Panc1 (cell line): Measurements from ENCODE around the gene TDRD1. TPM values are rescaled to one million over a fixed set of nuclear protein-coding genes. Genes with fewer than 3 reads are reported as not detected.
"Not testable (repeated sequence)": the region's sequence is repeated elsewhere in the genome, so short reads cannot be mapped to it uniquely, and the experiment has no call there.

ENCODE experiments used
- ATAC-seq: fragments of 200-7000 bp; cut with Tn5 transposase; 2 replicates; pipeline ENCODE4 v1.9.1; 2020; ENCODE audit warnings: mild to moderate bottlenecking, moderate library complexity
- BruUV-seq: library from RNA; stranded (reverse); fragments of 400-500 nt; replicated peaks from 2 replicates; lab custom pipeline; 2021; lab: Mats Ljungman, UMichigan
- CTCF ChIA-PET: fragments of 300-600 bp; sonication (Branson Sonifier 250); formaldehyde crosslinking; loops from one replicate; lab custom pipeline; 2022; ENCODE audit warnings: antibody characterized with exemption; lab: Charles Lee
- POLR2A ChIA-PET: fragments of 300-600 bp; sonication (Branson Sonifier 250); formaldehyde crosslinking; loops from one replicate; lab custom pipeline; 2022; ENCODE audit warnings: antibody characterized with exemption; lab: Charles Lee
- DNase-seq: peaks from one replicate; pipeline ENCODE4 v3.0.0-alpha.2; 2010; ENCODE audit warnings: low read depth, low spot score
- H3K27ac ChIP-seq: 2 replicates; pipeline ENCODE4 v1.5.1; 2011; ENCODE audit warnings: mild to moderate bottlenecking, low read length, inconsistent platforms
- H3K27me3 ChIP-seq: fragments of 200-500 bp; sonication (Bioruptor generic); 2 replicates; pipeline ENCODE4 v1.6.0; 2014; ENCODE audit warnings: low read length, inconsistent platforms; ENCODE audit not compliant: control insufficient read depth, insufficient read depth
- H3K36me3 ChIP-seq: fragments of 200-500 bp; sonication (Bioruptor generic); 2 replicates; pipeline ENCODE4 v1.5.1; 2014; ENCODE audit warnings: inconsistent platforms, mild to moderate bottlenecking, low read length, moderate library complexity; ENCODE audit not compliant: control insufficient read depth, insufficient read depth
- H3K4me1 ChIP-seq: 2 replicates; pipeline ENCODE4 v1.5.1; 2011; ENCODE audit warnings: inconsistent platforms, mild to moderate bottlenecking, low read length, moderate library complexity; ENCODE audit not compliant: control insufficient read depth, insufficient read depth
- H3K4me3 ChIP-seq, 2 experiments: 2 replicates each; pipeline ENCODE4 v1.5.1; 2011 to 2012; ENCODE audit warnings: low read depth in 2 of 2, low read length in 2 of 2, mild to moderate bottlenecking in 2 of 2, inconsistent platforms in 1 of 2, moderate library complexity in 1 of 2
- H3K9me3 ChIP-seq: fragments of 200-500 bp; sonication (Bioruptor generic); 2 replicates; pipeline ENCODE4 v1.5.1; 2014; ENCODE audit warnings: low read depth, mild to moderate bottlenecking, inconsistent platforms, low read length, moderate library complexity; ENCODE audit not compliant: control insufficient read depth, insufficient read depth
- POLR2AphosphoS5 ChIP-seq: IDR thresholded peaks from 2 replicates; pipeline ENCODE4 v1.6.1; 2012; ENCODE audit warnings: mild to moderate bottlenecking, low read depth, low read length, moderate library complexity
- REST ChIP-seq, 2 experiments: IDR thresholded peaks; 2 replicates each; pipeline ENCODE4 v1.6.1; 2011 to 2012; ENCODE audit warnings: low read depth in 2 of 2, control low read depth in 1 of 2, low read length in 1 of 2, mild to moderate bottlenecking in 1 of 2, moderate library complexity in 1 of 2; ENCODE audit not compliant: insufficient read depth in 1 of 2
- SIN3A ChIP-seq: IDR thresholded peaks from 2 replicates; pipeline ENCODE4 v1.6.1; 2012; ENCODE audit warnings: low read depth, mild to moderate bottlenecking, low read length, moderate library complexity, borderline replicate concordance; ENCODE audit not compliant: insufficient read depth
- TCF7L2 ChIP-seq: IDR thresholded peaks from 2 replicates; pipeline ENCODE4 v1.6.1; 2011; ENCODE audit warnings: mild to moderate bottlenecking, low read depth, low read length, inconsistent platforms
- in situ Hi-C: cut with HindIII; loops from 2 replicates; pipeline ENCODE4 v1.10.0; 2016; ENCODE audit warnings: low sequenced_read_pairs, low pct_unique_long_range_greater_than_20kb
- intact Hi-C: fragments of 100-400 bp; cut with micrococcal nuclease; formaldehyde crosslinking; loops from one replicate; pipeline ENCODE4 v1.10.0; 2022; ENCODE audit not compliant: unreplicated experiment
- total RNA-seq: library from RNA; stranded (reverse); gene quantifications from one replicate; pipeline ENCODE4 v1.2.1, GENCODE V29; 2021; ENCODE audit not compliant: unreplicated experiment
- TF ChIP-seq, protein P1 (sequence below): fragments of 450-650 bp; IDR thresholded peaks from 2 replicates; pipeline ENCODE4 v1.5.1; 2017; ENCODE audit warnings: mild to moderate bottlenecking

TDRD1 gene
- total RNA-seq, 1 experiment from 2014 or later = not detected

GRCh38 chr10:114143160-114143559 lies 36.0 kb upstream of the TDRD1 start:
- H3K27ac ChIP-seq = no peak overlapping the region
- CTCF ChIA-PET = no interaction called here
- no TSS peak for BruUV-seq
- H3K4me3 ChIP-seq = no peak overlapping the region
- no peaks in the 10 kb centered on the region for H3K9me3 ChIP-seq
- no peaks in the 10 kb centered on the region for H3K4me1 ChIP-seq
- TF ChIP-seq SIN3A = no peak
- TF ChIP-seq, protein P1, sequence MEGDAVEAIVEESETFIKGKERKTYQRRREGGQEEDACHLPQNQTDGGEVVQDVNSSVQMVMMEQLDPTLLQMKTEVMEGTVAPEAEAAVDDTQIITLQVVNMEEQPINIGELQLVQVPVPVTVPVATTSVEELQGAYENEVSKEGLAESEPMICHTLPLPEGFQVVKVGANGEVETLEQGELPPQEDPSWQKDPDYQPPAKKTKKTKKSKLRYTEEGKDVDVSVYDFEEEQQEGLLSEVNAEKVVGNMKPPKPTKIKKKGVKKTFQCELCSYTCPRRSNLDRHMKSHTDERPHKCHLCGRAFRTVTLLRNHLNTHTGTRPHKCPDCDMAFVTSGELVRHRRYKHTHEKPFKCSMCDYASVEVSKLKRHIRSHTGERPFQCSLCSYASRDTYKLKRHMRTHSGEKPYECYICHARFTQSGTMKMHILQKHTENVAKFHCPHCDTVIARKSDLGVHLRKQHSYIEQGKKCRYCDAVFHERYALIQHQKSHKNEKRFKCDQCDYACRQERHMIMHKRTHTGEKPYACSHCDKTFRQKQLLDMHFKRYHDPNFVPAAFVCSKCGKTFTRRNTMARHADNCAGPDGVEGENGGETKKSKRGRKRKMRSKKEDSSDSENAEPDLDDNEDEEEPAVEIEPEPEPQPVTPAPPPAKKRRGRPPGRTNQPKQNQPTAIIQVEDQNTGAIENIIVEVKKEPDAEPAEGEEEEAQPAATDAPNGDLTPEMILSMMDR = no peak
- TF ChIP-seq POLR2AphosphoS5 = no peak
- no peak for TF ChIP-seq REST (IDR thresholded peaks at IDR 0.05; ENCODE audit: insufficient read depth in 1 of 2, low read depth in 2 of 2, low read length in 1 of 2)
- no peak for TF ChIP-seq TCF7L2
- in situ Hi-C loops = no loop called here
- ATAC-seq (no peak), DNase-seq (no peak)
- H3K27me3 ChIP-seq = no peaks in the 10 kb centered on the region
- POLR2A ChIA-PET = interaction anchor here (0.6 kb wide), 1 partner anchor 11 kb away, joined by 5 read pairs; no protein-coding TSS in a partner anchor
- peaks cover 4% of the 10 kb centered on the region; the same call in 1 of the 2 replicates for H3K36me3 ChIP-seq
- intact Hi-C loops = no loop called here

DNA sequence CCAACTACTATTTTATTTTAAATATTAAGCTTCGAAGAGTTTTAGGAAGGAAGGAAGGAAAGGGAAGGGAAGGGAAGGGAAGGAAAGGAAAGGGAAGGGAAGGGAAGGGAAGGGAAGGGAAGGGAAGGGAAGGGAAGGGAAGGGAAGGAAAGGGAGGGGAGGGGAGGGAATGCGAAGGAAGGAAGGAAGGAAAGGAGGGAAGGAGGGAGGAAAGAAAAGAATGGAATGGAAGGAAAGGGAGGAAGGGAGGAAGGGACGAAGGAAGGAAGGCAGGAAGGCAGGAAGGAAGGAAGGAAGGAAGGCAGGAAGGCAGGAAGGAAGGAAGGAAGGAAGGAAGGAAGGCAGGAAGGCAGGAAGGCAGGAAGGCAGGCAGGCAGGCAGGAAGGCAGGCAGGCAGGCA lies 29.7 kb upstream of the TDRD1 start:
- CTCF ChIA-PET = interaction anchor here (0.6 kb wide), 1 partner anchor 343 kb away, joined by 6 read pairs; no protein-coding TSS in a partner anchor
- POLR2A ChIA-PET, H3K4me3 ChIP-seq, H3K27ac ChIP-seq, ATAC-seq, DNase-seq, in situ Hi-C loops, H3K9me3 ChIP-seq, H3K27me3 ChIP-seq, H3K4me1 ChIP-seq, BruUV-seq, intact Hi-C loops, H3K36me3 ChIP-seq: not testable (repeated sequence)

GRCh38 chr10:114151486-114151885 lies 27.7 kb upstream of the TDRD1 start:
- peak; percentile 95 for ATAC-seq
- Histone ChIP-seq H3K4me1 (no peaks in the 10 kb centered on the region), H3K27me3 (no peaks in the 10 kb centered on the region), H3K9me3 (no peaks in the 10 kb centered on the region), H3K27ac (no peak overlapping the region), H3K4me3 (no peak overlapping the region), H3K36me3 (peaks cover 2% of the 10 kb centered on the region; the same call in 1 of the 2 replicates)
- POLR2A ChIA-PET = no interaction called here
- BruUV-seq = no TSS peak
- CTCF ChIA-PET = no interaction called here
- in situ Hi-C loops = no loop called here
- intact Hi-C loops = no loop called here
- DNase-seq = peak; percentile 75
- TF ChIP-seq, protein P1 = no peak
- TF ChIP-seq REST (IDR thresholded peaks at IDR 0.05; ENCODE audit: insufficient read depth in 1 of 2, low read depth in 2 of 2, low read length in 1 of 2) (no peak), SIN3A (no peak), TCF7L2 (no peak), POLR2AphosphoS5 (no peak)
